C4-2B (cell line): ENCODE data around the gene PCDH9.

Source experiments
- CTCF ChIP-seq: fragments of 450-650 bp; conservative IDR thresholded peaks from 2 replicates; pipeline ENCODE4 v1.5.1; 2017; ENCODE audit warnings: mild to moderate bottlenecking
- ZFX ChIP-seq: fragments of 450-650 bp; IDR thresholded peaks from 2 replicates; pipeline ENCODE4 v1.6.1; 2017

GRCh38 chr13:67136157-67136556, 94.0 kb downstream of the PCDH9 start:
- no peak for TF ChIP-seq CTCF
- TF ChIP-seq ZFX, result no peak
